UCSD-AML1 (cell line): Measurements from ENCODE around the gene ABHD1.

Source experiments
- DNase-seq: peaks from one replicate; lab custom pipeline; 2025; ENCODE audit not compliant: unreplicated experiment; lab: John Stamatoyannopoulos, UW

Gene ABHD1

DNA sequence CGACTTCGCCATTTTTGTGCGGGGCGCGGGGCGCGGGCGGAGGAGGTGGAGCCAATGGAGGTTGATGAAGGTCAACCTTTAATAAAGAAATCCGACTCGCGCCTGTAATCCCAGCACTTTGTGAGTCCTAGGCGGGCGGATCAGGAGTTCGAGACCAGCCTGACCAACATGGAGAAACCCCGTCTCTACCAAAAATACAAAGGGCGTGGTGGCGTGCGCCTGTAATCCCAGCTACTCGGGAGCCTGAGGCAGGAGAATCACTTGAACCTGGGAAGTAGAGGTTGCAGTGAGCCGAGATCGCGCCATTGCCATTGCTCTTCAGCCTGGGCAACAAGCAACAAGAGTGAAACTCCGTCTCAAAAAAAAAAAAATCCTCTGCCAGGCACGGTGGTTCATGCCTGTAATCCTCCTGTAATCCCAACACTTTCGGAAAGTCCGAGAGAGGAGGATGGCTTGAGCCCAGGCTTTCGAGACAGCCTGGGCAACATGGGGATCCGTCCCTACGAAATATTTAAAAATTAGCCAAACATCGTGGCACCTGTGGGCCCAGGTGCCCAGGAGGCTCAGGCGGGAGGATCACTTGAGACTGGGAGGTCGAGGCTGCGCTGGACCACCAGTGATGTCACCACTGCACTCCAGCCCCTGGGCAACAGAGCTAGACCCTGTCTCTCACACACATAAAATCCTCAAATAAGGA lies 11.3 kb downstream of the ABHD1 start:
- DNase-seq: no peak

DNA sequence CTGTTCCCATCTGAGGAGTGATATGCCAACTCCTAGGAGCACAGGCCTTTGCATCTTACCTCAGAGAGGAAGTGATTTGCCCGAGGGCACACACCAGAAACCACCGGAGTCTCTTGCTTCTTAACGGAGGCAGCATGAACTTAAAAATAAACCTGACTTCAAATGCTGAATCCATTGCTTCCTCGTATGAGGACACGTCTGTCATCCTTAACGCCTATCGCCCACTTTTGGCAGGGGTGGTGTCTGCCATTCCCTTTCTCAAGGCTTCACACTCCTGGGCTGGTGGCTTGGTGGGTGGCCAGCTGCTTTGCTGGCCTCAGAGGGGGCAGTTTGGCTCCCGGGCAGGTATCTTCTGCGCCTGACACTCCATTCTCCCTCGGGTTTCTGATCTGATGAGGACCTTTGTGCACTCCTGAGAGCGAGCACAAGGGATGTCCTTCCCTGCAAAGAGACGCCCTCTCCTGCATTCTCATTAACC lies 11.9 kb downstream of the ABHD1 start:
- no peak for DNase-seq

DNA sequence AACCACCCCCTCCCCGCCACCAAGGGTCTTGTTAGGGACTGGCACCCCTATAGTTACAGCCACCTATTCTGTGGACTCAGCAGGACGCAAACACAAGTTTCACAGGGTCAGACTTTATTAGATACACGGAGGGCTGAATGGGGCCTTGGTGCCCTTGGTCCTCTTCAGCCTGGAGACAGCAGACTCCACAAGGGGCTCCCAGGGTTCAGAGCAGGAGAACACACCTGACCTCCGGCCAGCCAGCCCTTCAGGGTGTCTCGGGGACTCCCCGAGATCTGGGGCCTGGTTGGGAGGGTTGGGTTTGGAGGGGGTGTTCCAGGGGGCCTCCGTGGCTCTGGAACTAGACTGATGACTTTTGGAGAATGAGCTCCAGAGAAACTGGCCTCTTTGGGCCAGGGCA lies 13.1 kb downstream of the ABHD1 start:
- no peak for DNase-seq

DNA sequence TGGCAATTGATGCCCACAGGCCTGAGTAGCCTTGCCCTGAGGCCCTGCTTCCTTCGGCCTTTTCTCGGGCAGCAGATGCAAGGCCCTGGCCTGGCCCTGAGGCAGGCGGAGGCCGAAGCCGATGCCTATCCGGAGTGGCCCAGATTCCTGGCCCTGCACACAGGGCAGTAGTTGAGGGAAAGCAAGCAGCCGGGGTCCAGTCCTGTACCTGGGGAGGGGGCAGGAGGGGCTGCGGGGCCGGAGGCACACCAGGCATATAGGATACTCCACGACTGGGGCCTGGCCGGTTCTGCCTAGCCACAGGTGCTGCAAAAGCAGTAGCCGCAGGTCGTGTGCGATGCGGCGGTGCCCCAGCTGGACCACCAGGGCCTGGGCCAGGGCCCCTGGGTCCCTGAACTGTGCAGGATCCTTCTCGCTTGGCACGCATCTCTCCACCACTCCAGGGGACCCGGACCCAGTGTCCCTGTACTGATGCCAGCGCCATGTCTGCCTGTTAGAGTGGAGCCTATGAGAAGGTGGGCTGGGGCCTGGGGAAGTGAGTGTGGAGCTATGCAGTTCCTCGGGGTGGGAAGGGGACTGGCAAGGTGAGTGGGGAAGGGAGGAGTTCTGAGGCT lies 13.8 kb downstream of the ABHD1 start:
- DNase-seq: no peak

DNA sequence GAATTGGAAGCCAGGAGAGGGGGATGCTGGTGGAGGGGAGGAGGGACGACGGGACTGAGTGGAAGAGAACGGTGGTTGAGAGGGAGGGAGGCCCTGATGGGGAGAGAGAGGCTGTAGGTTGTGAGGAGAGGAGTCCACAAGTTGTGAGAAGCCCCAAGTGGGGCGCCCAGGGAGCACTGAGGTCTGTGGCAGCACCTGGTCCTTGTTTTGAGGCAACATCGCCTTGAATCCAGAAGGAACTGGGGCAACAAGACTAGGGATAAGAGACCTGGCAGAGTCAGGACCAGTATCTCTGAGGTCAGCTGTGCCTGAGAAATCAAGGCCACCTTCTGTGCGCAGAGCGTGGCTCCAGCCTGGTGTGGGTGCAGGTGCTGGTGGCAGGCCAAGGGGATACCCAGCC lies 14.5 kb downstream of the ABHD1 start:
- no peak for DNase-seq

DNA sequence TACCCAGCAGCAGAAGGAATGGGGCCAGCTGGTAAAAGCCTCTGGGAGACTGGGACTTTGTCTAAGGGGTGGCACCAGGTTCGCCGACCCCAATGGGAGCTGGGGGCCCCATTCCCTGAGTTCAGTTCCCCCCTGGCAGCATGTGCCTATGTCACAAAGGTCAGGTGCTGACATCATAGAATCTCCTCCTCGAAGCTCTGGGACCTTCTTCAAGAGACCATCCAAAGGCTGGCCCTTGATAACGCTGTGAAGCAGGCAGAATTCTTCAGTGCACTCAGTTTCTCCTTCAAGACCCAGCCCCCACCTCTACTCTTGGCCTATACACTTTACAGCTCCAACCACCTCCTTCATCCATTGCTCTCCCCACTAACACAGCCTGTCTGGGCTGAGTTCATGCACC lies 15.7 kb downstream of the ABHD1 start, which contains the start of gene PRR30:
TSS of gene PRR30 (minus strand) at position 101 of the 400 bp plus-strand sequence. CDS start 1,081 bp downstream, outside the sequence.
- DNase-seq: no peak

DNA sequence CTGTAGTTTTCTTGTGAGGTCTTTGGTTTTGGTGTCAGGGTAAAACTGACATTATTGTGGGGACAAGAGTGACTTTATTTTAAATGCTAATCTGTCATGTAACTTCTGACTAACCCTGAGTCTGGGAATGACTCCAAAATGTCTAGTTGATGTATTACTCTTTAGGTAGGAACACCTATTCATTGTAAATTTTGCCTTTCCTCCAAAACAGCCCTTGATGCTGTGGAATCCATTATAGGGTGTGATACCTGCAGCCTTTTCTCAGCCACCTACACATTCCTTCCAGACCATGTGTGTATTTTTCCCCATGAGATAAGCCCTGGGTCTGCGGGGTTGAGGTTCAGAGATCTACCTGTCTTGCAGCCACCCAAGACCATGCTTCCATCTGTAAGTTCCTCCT lies 19.7 kb downstream of the ABHD1 start:
- DNase-seq: no peak

DNA sequence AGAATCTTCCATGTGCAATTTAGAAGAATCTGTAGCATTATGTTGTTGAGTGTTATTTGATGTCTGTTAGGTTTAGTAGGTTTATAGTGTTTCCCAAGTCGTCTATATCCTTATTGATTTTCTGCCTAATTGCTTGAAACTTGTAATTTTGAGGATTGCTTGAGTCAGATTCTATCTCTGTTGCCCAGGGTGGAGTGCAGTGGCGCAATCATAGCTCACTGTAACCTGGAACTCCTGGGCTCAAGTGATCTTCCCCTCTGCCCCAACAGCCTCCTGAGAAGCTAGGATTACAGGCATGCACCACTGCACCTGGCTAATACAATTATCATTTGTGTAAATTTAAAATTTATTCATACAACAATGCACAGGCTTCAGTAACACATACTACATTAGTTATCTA lies 22.1 kb downstream of the ABHD1 start:
- no peak for DNase-seq

DNA sequence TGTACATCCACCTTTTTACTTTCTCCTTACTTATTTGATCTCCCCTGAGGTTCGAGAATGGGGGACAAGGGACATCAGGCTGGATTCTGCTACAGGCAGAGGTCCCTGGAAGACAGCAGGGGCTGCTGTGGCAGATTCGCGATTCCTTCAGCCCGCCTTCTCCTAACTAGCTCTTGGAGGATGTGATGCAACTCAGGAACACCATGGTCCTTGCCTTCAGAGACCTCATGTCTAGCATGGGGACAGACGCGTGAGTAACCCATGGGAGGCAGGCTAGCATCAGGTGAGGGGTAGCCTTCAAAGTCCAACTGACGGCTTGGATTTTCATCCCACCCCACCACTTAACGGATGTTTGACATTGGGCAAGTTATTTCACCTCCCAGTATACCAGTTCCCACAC lies 24.3 kb downstream of the ABHD1 start:
- no peak for DNase-seq

DNA sequence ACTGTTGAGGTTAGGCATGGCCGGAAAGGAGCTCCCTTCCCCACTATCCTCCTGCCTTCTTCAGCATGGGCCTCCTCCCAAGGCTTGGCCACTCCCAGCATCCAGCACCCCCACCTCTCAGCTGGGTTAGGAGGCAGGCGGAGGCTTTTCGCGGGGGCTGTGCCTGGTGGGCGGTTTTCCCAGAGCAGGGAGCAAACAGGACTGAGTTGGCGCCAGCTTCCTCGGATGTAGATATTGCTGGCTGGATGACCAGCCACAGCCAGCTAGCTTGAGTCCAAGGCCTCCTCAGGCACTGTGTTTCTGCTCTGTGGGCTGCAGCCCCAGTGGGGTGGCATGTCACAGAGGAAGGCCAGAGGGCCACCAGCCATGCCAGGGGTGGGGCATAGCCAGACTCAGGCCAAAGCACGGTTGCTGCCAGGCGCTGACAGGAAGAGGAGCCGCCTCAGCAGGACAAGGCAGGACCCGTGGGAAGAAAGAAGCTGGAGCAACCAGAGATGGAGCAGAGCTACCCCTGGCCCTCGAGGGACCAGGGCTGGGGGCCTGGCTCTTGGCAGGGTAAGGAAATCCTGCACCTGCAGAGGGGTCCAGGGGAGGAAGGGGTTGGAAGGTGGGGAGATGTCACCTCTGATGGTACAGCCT lies 25.3 kb downstream of the ABHD1 start, which contains the start of gene TCF23:
TSS of gene TCF23 (plus strand) at position 204 of the 639 bp plus-strand sequence. CDS start at position 334, 130 bp downstream.
- no peak for DNase-seq

DNA sequence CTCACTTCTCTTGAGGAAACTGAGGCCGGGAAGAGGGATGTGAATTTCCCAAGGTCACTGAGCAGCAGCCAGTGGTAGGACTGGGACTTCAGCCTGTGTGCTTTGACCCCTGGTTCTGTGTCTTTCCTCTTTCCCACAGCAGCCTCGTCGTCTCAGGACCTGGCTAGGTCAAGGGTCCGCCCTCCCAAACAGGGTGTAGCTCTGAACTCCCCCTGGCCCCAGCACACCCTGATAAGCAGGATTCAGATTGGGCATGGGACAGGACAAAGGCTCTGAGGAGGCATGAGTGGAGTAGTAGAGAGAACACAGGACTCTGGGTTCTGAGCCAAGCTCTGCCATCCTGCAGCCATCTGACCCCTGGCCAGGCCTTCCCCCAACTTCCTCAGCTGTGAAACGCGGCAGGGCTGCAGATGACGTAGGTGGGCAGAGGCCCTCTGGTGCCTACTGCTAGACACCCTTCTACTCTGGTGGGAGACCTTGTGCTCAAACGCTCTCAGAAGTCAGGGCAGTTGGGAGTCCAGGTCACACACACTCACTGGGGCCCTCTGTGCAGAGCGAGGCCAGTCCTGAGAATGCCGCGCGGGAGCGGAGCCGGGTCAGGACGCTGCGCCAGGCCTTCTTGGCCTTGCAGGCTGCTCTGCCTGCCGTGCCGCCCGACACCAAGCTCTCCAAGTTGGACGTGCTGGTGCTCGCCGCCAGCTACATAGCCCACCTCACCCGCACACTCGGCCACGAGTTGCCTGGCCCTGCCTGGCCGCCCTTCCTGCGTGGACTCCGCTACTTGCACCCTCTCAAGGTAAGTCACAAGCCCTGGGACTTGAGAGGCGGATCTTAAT lies 26.2 kb downstream of the ABHD1 start:
- no peak for DNase-seq

DNA sequence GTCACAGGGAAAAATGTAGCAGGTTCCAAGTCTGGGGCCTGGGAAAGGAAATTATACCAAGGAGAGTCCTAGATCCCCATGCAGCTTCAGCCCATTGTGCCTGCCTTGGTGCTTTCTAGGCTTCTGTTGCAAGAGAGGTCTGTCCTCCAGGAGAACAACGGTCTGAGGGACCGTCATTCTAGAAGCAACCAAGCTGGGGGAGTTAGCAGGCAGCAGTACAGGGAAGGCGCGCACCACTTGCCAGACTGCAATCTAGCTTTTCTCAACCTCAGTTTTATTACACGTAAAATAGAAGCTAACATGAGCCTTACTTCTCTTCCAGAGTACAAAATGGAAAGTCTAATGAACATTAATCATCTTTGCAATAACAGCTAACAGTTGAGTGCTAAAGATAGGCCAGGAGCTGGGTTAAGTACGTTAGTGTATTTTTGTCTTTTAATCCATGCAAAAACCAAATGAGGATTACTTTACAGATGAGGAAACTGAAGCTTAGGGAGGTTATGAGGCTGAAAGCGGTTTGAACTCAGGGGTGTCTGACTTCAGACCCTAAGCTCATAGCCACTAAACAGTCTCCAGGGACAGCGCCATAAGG lies 27.1 kb downstream of the ABHD1 start:
- no peak for DNase-seq

DNA sequence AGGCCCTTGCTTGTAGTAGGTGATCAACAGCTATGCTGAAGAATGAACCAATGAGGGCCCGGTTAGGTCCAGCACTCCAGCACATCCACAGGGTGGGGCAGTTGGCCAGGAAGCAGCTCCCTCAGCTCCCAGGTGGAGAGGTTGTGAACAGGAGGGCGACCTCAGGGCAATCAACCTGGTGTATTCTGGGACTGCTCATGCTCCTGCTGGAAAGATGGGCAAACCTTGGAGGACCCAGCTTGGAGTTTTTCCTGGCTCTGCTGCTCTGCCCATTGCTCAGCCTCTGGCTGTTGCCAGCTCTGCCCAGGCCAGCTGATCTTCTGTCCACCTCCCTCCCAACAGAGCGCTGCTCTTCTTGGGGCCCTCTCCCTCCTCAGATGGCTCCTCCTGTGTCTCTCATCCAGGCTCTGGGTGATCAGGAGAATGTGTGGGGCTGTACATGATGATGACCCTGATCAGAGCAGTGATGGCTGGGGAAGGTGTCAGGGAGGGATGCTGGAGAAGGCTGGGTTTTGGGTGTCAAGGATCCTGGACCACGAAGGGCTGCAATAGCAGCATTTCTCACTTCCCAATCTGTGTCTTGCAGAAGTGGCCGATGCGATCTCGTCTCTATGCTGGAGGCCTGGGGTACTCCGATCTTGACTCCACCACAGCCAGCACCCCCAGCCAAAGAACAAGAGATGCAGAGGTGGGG lies 28.6 kb downstream of the ABHD1 start:
- no peak for DNase-seq

DNA sequence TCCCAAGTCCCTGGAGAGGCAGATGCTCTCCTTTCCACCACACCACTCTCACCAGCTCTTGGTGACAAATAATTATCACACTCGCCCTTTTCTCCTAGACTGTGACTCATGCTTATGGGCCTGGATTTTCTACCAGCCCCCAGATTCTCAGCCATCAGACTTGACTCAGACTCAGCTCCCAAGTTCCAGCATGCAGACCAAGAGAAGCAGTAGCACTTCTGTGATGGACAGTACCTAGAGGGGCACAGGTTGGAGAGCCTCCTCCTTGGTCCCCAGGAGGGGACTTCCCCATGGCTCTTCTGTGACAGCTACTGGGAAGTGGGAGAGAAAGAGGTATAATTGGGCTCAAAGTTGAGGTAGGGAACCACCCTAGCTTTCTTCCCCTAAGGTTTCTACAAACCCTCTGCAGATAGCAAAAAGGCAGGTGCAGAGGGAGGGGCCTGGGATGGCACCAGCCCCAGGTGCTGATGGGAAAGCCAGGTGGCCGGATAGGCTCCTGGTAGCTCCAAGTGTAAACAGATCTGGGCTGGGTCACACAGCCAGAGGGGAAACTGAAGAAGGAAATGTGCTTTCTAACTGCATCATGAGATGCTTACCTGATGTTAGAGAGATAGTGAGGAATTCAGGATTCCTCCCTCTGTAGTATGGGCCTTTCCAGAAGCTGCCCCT lies 29.3 kb downstream of the ABHD1 start:
- no peak for DNase-seq

DNA sequence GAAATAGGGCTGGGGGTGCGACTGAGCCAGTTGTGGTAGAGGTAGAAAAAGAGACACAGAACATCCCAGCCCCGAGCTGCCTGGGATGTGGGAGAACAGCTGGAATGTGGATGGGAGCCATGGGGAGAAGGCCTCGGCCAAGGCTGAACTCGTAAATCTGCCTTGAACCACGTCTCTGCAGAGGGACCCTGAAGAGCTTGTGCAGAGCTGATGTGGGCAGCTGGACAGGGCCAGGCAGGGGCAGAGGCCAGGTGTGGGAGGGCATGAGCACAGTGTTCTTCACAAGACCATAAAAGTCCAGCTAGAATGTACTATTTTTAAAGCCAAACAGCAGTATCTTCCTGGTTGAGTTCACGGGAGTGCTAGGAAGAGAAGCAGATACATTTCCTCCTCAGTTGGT lies 30.9 kb downstream of the ABHD1 start:
- DNase-seq: no peak

DNA sequence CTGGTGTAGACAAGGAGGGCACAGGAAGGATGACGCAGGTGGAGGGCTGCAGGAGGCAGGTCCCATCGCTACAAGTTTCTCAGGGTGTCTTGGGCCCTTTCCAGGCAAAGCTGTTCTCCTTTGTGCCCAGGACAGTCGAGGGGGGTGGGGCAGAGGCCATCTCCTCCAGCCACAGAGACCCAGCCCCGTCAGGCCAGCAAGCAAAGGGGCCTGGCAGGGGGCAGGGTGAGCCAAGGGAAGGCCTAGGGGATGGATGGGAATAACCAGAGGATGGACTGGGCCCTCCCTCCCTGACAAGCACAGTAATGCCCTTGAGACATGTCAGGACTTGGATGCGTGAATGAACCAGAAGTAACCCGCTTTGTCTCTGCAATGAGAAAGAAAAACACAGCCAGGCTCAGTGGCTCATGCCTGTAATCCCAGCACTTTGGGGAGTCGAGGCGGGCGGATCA lies 31.5 kb downstream of the ABHD1 start:
- DNase-seq: no peak

DNA sequence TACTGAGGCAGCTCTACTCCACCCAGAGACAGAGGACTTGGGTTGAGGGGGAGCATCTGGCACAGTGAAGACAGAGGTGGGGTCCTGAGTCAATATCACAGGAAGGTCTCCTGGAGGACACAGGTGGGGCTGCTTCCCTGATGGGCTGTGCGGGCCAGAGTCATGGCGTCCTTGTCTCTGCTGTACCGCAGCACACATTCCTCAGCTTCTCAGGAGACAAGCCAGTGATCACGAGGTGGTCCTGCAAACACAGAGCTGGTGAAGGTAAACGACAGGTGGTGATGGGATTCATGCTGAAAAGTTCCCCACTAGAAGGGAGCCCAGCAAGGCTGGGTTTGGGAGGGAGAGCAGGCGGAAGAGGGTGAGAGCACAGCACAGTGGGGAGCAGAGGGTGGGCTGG lies 34.9 kb downstream of the ABHD1 start:
- DNase-seq: no peak

DNA sequence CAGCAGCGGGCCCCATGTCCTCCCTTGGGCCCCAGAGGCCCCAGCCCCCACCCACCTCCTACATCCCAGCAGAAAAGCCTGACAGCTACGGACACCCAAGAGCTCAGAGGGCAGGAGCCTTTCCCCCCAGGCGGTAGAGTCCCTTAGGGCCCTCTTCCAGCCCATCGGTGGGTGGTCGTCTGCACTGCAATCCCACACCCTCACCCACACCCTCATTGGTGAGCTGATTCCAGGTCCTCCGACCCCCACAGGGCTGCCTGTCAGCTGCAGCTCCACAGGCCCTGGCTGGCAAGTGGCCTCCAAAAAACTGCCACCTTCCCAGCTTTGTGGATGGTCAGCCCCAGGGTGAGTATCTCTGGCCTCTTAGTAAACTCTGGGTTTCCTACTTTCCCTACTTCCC lies 35.7 kb downstream of the ABHD1 start:
- DNase-seq: no peak

DNA sequence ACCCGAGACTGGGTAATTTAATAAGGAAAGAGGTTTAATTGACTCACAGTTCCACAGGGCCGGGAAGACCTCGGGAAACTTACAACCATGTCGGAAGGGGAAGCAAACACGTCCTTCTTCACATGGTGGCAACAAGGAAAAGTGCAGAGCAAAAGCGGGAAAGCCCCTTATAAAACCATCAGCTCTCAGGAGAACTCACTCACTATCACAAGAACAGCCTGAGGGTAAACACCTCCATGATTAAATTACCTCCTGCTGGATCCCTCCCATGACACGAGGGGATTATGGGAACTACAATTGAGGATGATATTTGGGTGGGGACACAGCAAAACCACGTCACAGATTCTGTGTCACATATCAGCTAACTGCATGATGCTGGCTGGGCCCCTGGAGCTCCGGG lies 36.6 kb downstream of the ABHD1 start:
- DNase-seq: no peak
